NK-92 treated with Interleukin-12 subunit alpha and Interleukin-12 subunit beta, amount 100 ng/mL, for 24 hours (cell line): ENCODE data around the gene FCGR3A.
"Not testable (repeated sequence)": the region's sequence is repeated elsewhere in the genome, so short reads cannot be mapped to it uniquely, and the experiment has no call there.

Experiments used
- DNase-seq: peaks from one replicate; lab custom pipeline; 2025; lab: John Stamatoyannopoulos, UW

Gene FCGR3A

GRCh38 chr1:161530671-161531641, 18.7 kb downstream of the FCGR3A start:
- peak; percentile 79 for DNase-seq

GRCh38 chr1:161530158-161530557, 19.5 kb downstream of the FCGR3A start:
- peak; percentile 34 for DNase-seq

GRCh38 chr1:161529463-161530104, 20.0 kb downstream of the FCGR3A start:
- DNase-seq: not testable (repeated sequence)

- DNase-seq: not testable (repeated sequence)
Measured at GRCh38 chr1:161528550-161528949, 21.1 kb downstream of the FCGR3A start.

GRCh38 chr1:161525918-161526317, 23.7 kb downstream of the FCGR3A start:
- peak; percentile 22 for DNase-seq

- DNase-seq: not testable (repeated sequence)
Measured at GRCh38 chr1:161525321-161525720, 24.3 kb downstream of the FCGR3A start.

- peak; percentile 15 for DNase-seq
Measured at GRCh38 chr1:161524742-161525291, 24.8 kb downstream of the FCGR3A start.

DNA sequence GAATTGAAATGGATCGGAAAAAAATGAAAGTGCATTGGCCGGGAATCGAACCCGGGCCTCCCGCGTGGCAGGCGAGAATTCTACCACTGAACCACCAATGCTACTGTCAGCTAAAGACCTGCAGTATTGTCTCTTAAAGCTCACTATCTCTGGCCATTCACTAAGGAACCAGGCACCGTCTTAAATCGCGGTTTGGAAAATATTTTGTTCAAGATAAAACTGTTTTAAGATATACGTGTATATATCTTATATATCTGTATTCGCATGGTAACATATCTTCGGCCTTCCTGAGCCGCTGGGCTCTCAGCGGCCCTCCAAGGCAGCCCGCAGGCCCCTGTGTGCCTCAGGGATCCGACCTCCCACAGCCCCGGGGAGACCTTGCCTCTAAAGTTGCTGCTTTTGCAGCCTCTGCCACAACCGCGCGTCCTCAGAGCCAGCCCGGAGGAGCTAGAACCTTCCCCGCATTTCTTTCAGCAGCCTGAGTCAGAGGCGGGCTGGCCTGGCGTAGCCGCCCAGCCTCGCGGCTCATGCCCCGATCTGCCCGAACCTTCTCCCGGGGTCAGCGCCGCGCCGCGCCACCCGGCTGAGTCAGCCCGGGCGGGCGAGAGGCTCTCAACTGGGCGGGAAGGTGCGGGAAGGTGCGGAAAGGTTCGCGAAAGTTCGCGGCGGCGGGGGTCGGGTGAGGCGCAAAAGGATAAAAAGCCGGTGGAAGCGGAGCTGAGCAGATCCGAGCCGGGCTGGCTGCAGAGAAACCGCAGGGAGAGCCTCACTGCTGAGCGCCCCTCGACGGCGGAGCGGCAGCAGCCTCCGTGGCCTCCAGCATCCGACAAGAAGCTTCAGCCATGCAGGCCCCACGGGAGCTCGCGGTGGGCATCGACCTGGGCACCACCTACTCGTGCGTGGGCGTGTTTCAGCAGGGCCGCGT, 25.5 kb downstream of the FCGR3A start, which contains the start of gene HSPA6:
Gene HSPA6 (plus strand): TSS at position 724 of the 925 bp plus-strand sequence. CDS start 119 bp downstream, at position 843.
- peak; percentile 61 for DNase-seq

- not testable (repeated sequence) for DNase-seq
Measured at GRCh38 chr1:161523041-161523816, 26.4 kb downstream of the FCGR3A start.

- DNase-seq: not testable (repeated sequence)
Measured at GRCh38 chr1:161513953-161514352, 35.7 kb downstream of the FCGR3A start.

DNA sequence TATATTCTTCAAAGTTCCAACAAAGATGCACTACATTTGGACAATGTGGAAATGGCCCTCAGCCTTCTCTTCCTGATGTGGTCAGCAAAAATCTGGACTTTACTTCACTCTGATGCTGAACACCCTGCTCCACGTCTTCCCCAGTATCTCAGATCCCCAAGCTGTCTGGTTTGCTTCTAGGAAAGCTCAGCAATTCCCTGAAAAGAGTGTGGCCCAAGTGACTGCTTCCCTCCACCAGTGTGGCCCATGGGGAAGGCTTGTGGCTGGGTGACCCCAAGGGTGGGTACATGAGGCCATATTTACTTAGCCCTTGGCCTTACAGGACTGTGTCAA, 36.2 kb downstream of the FCGR3A start:
- not testable (repeated sequence) for DNase-seq

- DNase-seq: not testable (repeated sequence)
Measured at GRCh38 chr1:161512636-161513447, 36.8 kb downstream of the FCGR3A start.

DNA sequence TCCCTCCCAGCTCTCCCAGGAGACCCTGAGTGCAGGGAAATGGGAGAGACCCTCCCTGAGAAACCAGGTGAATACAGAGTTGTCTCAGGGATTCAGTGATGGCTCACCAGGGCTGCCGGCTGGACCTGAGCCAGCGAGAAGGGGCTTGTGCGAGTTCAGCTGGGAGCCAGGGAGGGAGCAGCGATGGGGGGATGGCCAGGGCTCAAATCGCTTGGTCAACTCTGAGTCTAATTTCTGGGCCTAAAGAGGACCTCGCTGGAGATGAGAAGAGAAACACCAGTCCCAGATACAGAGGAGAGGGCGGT, 37.9 kb downstream of the FCGR3A start:
- no peak for DNase-seq

GRCh38 chr1:161511018-161511755, 38.4 kb downstream of the FCGR3A start:
- DNase-seq: no peak

- no peak for DNase-seq
Measured at GRCh38 chr1:161510477-161510876, 39.1 kb downstream of the FCGR3A start.

DNA sequence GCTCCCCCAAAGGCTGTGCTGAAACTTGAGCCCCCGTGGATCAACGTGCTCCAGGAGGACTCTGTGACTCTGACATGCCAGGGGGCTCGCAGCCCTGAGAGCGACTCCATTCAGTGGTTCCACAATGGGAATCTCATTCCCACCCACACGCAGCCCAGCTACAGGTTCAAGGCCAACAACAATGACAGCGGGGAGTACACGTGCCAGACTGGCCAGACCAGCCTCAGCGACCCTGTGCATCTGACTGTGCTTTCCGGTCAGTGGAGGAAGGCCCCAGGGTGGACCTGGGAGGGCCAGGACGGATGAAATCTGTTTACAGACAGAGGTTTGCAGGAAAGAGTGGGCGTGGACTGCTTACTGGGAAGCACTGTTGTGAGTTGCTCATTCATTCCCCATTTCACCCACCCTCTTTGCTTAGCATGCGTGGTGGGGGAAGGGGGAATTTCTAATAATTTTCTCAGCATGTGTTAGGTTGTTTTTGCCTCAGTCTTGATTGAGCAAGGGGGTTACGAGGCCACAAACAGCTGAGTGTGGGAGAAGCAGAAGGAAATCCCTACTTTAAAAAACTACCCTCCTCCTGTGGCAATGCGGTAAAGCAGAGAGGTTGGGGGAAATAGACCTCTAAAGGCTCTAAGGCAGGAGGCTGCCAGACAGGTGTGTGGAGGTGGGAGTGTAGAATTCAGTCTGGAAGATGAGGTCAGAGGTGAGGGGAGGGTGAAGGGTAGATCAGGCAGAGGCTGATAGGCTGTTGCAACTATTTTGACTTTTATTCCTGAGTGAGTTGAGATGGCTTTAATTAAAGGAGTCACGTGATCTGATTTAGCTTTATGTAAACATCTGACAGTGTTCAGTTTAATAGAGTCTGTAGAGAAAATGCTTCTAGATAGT, 43.0 kb downstream of the FCGR3A start:
- DNase-seq: no peak

- no peak for DNase-seq
Measured at GRCh38 chr1:161505686-161506085, 43.9 kb downstream of the FCGR3A start.

DNA sequence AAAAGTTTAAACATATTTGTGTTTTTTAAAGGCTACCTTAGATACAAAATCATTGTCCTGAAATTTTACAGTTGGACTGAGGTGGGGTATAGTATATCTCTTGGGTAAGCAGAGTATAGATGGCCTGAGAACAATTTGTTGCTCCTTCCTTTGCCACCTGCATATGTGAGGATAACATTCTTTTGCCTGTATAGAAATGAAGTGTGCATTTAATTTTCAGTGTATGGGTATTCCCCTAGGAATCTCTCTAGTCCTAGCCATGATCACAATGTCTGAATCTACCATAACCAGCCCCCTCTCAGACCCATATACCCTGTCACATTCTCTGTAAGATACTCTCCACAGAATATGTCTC, 46.2 kb downstream of the FCGR3A start:
- no peak for DNase-seq
